HepG2 (cell line): ENCODE data around the gene DPEP1. TPM values are rescaled to one million over a fixed set of nuclear protein-coding genes. Genes with fewer than 3 reads are reported as not detected.

Source experiments
- ATAC-seq: fragments of 200-7000 bp; cut with Tn5 transposase; 3 replicates; pipeline ENCODE4 v1.9.1; 2020; ENCODE audit warnings: mild to moderate bottlenecking, moderate library complexity
- BruUV-seq: library from RNA; stranded (reverse); fragments of 400-500 nt; replicated peaks from 2 replicates; lab custom pipeline; 2021; lab: Mats Ljungman, UMichigan
- CTCF ChIA-PET: fragments of 300-600 bp; formaldehyde crosslinking; extraction: SDS; loops from one replicate; lab custom pipeline; 2021; ENCODE audit warnings: low total read pairs, inconsistent platforms, low intra/inter-chr PET ratio; lab: Yijun Ruan, JAX
- POLR2A ChIA-PET: fragments of 350-600 bp; sonication (Branson Sonifier 250); formaldehyde crosslinking; loops from one replicate; lab custom pipeline; 2020; ENCODE audit warnings: antibody characterized with exemption, inconsistent platforms; lab: Yijun Ruan, JAX
- DNase-seq: peaks from one replicate; pipeline ENCODE4 v3.0.0-alpha.2; 2015; ENCODE audit warnings: low spot score
- FAIRE-seq: peaks from 3 replicates; lab custom pipeline; 2011; peaks lifted over from hg19 to GRCh38; lab: Jason Lieb, UNC
- H2AFZ ChIP-seq: one replicate; pipeline ENCODE4 v1.6.1; 2011; ENCODE audit warnings: low read length, inconsistent platforms
- H3K27ac ChIP-seq: fragments of 300-600 bp; 3 replicates; pipeline ENCODE4 v1.8.0; 2011; ENCODE audit warnings: mixed run types, mild to moderate bottlenecking, mixed read lengths, low read length, inconsistent platforms; ENCODE audit not compliant: insufficient read depth; ENCODE audit errors: extremely low read length
- H3K27me3 ChIP-seq, 2 experiments: fragments of 200-600 bp in 1 of 2; 2 replicates in 1 of 2; 3 replicates in 1 of 2; pipeline versions ENCODE4 v1.6.0 to v1.8.0; 2011; ENCODE audit warnings: low read length in 2 of 2, mild to moderate bottlenecking in 2 of 2, moderate library complexity in 2 of 2, inconsistent platforms in 1 of 2; ENCODE audit not compliant: insufficient read depth in 2 of 2, control insufficient read depth in 1 of 2
- H3K36me3 ChIP-seq, 2 experiments: fragments of 200-600 bp in 1 of 2; replicated peaks in 1 of 2; 2 replicates in 1 of 2; 3 replicates in 1 of 2; pipeline versions ENCODE4 v1.5.1 to v1.8.0; 2011; ENCODE audit warnings: low read length in 2 of 2, inconsistent platforms in 1 of 2; ENCODE audit not compliant: insufficient read depth in 2 of 2, control insufficient read depth in 1 of 2
- H3K4me1 ChIP-seq: 2 replicates; pipeline ENCODE4 v1.5.1; 2012; ENCODE audit warnings: low read length, inconsistent platforms; ENCODE audit not compliant: insufficient read depth
- H3K4me2 ChIP-seq: 2 replicates; pipeline ENCODE4 v1.6.0; 2011; ENCODE audit warnings: low read depth, low read length, inconsistent platforms
- H3K4me3 ChIP-seq, 3 experiments: fragments of 200-600 bp in 1 of 3; sonication (generic), shearing (Covaris generic) in 1 of 3; replicated peaks in 1 of 3; 2 replicates each; pipeline ENCODE4 v1.5.1; 2011 to 2016; ENCODE audit warnings: low read length in 3 of 3, inconsistent platforms in 2 of 3, low read depth in 2 of 3, mild to moderate bottlenecking in 2 of 3, control low read depth in 1 of 3, mixed read lengths in 1 of 3; ENCODE audit not compliant: insufficient read depth in 1 of 3
- H3K79me2 ChIP-seq: one replicate; pipeline ENCODE4 v1.6.1; 2011; ENCODE audit warnings: low read length, inconsistent platforms; ENCODE audit not compliant: insufficient read depth
- H3K9ac ChIP-seq: 2 replicates; pipeline ENCODE4 v1.6.0; 2011; ENCODE audit warnings: mild to moderate bottlenecking, low read depth, low read length, inconsistent platforms; ENCODE audit not compliant: insufficient read depth
- H3K9me3 ChIP-seq: 2 replicates; pipeline ENCODE4 v1.5.1; 2012; ENCODE audit warnings: mild to moderate bottlenecking, low read length
- H4K20me1 ChIP-seq: 2 replicates; pipeline ENCODE4 v1.6.0; 2011; ENCODE audit warnings: inconsistent platforms, mild to moderate bottlenecking, low read length, moderate library complexity; ENCODE audit not compliant: insufficient read depth
- CBFB ChIP-seq: sonication (generic); formaldehyde crosslinking; IDR thresholded peaks from 2 replicates; pipeline ENCODE4 v1.4.0; 2020; ENCODE audit warnings: missing genetic modification reagents
- CBX5 ChIP-seq: sonication (generic); formaldehyde crosslinking; IDR thresholded peaks from 2 replicates; pipeline ENCODE4 v1.4.0; 2020; ENCODE audit warnings: missing genetic modification reagents, borderline replicate concordance
- GRHL1 ChIP-seq: sonication (generic); formaldehyde crosslinking; conservative IDR thresholded peaks from 2 replicates; pipeline ENCODE4 v1.8.0; 2022; ENCODE audit warnings: missing genetic modification reagents
- HIC2 ChIP-seq: sonication (generic); formaldehyde crosslinking; IDR thresholded peaks from 2 replicates; pipeline ENCODE4 v1.9.0; 2022; ENCODE audit warnings: low read depth, missing genetic modification reagents
- KDM2A ChIP-seq: sonication (generic); formaldehyde crosslinking; IDR thresholded peaks from 2 replicates; pipeline ENCODE4 v1.4.0; 2020; ENCODE audit warnings: low read depth, missing genetic modification reagents, borderline replicate concordance
- NRL ChIP-seq: sonication (generic); formaldehyde crosslinking; IDR thresholded peaks from 2 replicates; pipeline ENCODE4 v1.5.0; 2020; ENCODE audit warnings: missing genetic modification reagents, mild to moderate bottlenecking, moderate library complexity, borderline replicate concordance
- PATZ1 ChIP-seq: sonication (generic); formaldehyde crosslinking; IDR thresholded peaks from 2 replicates; pipeline ENCODE4 v1.4.0; 2020; ENCODE audit warnings: missing genetic modification reagents
- PAXIP1 ChIP-seq: sonication (generic); formaldehyde crosslinking; conservative IDR thresholded peaks from 2 replicates; pipeline ENCODE4 v1.4.0; 2020; ENCODE audit warnings: mild to moderate bottlenecking, missing genetic modification reagents, moderate library complexity
- RBM22 ChIP-seq: fragments of 200-400 bp; formaldehyde crosslinking; optimal IDR thresholded peaks from 2 replicates; pipeline ENCODE3; 2017; ENCODE audit warnings: mild to moderate bottlenecking, low read length, moderate library complexity
- TEAD3 ChIP-seq: optimal IDR thresholded peaks from 2 replicates; pipeline ENCODE3; 2016; ENCODE audit warnings: borderline replicate concordance
- ZFX ChIP-seq: sonication (generic); formaldehyde crosslinking; IDR thresholded peaks from 2 replicates; pipeline ENCODE4 v1.4.0; 2020; ENCODE audit warnings: mild to moderate bottlenecking, low read depth, missing genetic modification reagents, moderate library complexity
- ZNF691 ChIP-seq: sonication (generic); formaldehyde crosslinking; IDR thresholded peaks from 2 replicates; pipeline ENCODE4 v1.4.0; 2020; ENCODE audit warnings: missing genetic modification reagents, low read depth, mild to moderate bottlenecking, borderline replicate concordance
- whole genome bisulfite sequencing: methylation state at CpG from one replicate; pipeline ENCODE4 v1.1.6; 2017; ENCODE audit warnings: low lambda C conversion rate; 5-methylcytosine and 5-hydroxymethylcytosine counted together
- in situ Hi-C: cut with HindIII; loops from 2 replicates; pipeline ENCODE4 v1.10.0; 2017; ENCODE audit warnings: low pct_unique_long_range_greater_than_20kb; ENCODE audit not compliant: extremely low pct_ligation_motif_present
- intact Hi-C: fragments of 100-400 bp; cut with micrococcal nuclease; formaldehyde crosslinking; loops from one replicate; pipeline ENCODE4 v1.10.0; 2022; ENCODE audit not compliant: unreplicated experiment
- polyA plus RNA-seq, 8 experiments: library from polyadenylated mRNA; depleted of rRNA in 3 of 8; stranded (reverse) in 7 of 8; unstranded in 1 of 8; fragments of >200 nt; fragmentation: Illumina TruSeq in 4 of 8; extraction: Trizol in 4 of 8; gene quantifications; 2 replicates each; pipeline versions ENCODE4 v1.2.1 to v1.2.3, GENCODE V29; 2011 to 2016; ENCODE audit warnings: low read depth in 4 of 8, missing spikeins in 1 of 8, mixed read lengths in 1 of 8; ENCODE audit not compliant: insufficient read depth in 1 of 8
- total RNA-seq, 5 experiments: library from RNA; depleted of rRNA; stranded (reverse); fragments of >200 nt; fragmentation: Illumina TruSeq; extraction: Trizol; gene quantifications; 2 replicates each; pipeline ENCODE4 v1.2.3, GENCODE V29; 2016; ENCODE audit warnings: low read depth in 1 of 5

DPEP1 gene
- total and polyA plus RNA-seq, 2 of the 13 experiments (the other 11 are each of a cell fraction or from before 2014, with no cell fraction given): 37.6 to 52.2 TPM

GRCh38 chr16:89586218-89586617, 27.2 kb upstream of the DPEP1 start:
- Histone ChIP-seq H3K4me2 (peak overlapping the region; percentile 33; the same call in 1 of the 2 replicates), H4K20me1 (no peaks in the 10 kb centered on the region), H3K36me3 (no peaks in the 10 kb centered on the region), H2AFZ (no peak overlapping the region), H3K9ac (no peak overlapping the region), H3K4me1 (peaks cover 50% of the 10 kb centered on the region), H3K79me2 (no peaks in the 10 kb centered on the region), H3K9me3 (no peaks in the 10 kb centered on the region), H3K27ac (no peak overlapping the region), H3K4me3 (no peak overlapping the region; a peak in 1 of 6 replicates), H3K27me3 (peaks cover 0 to 37% of the 10 kb centered on the region in 2 experiments; a peak in 3 of 5 replicates)
- in situ Hi-C loops: no loop called here
- no TSS peak for BruUV-seq
- no peak for DNase-seq
- POLR2A ChIA-PET: no interaction called here
- intact Hi-C loops: no loop called here
- ATAC-seq: peak; percentile 4
- FAIRE-seq: no peak
- CTCF ChIA-PET: no interaction called here
- 14% methylated on average over 7 of the region's 7 CpGs for WGBS
- peak; percentile 45 for TF ChIP-seq PAXIP1
- peak; percentile 19; the same call in 1 of the 2 replicates for TF ChIP-seq NRL
- TF ChIP-seq CBX5: no peak
- peak; percentile 66; the same call in 1 of the 2 replicates for TF ChIP-seq HIC2 (CRISPR knock-in tag)
- peak; percentile 23 for TF ChIP-seq TEAD3 (CRISPR knock-in tag)
- TF ChIP-seq CBFB (CRISPR knock-in tag): 0 out of 2 replicates have a peak, but pooled peaks have one; percentile 37
- peak; percentile 45 for TF ChIP-seq KDM2A (CRISPR knock-in tag)
- 0 out of 2 replicates have a peak, but pooled peaks have one; percentile 30 for TF ChIP-seq ZNF691
- peak; percentile 33; the same call in 1 of the 2 replicates for TF ChIP-seq PATZ1 (CRISPR knock-in tag)
- TF ChIP-seq GRHL1 (CRISPR knock-in tag): no peak
- no peak for TF ChIP-seq RBM22
- peak; percentile 28; the same call in 1 of the 2 replicates for TF ChIP-seq ZFX
